GM18858 (cell line): ENCODE data around the gene ASGR2.

Source experiments
- ATAC-seq: cut with Tn5 transposase; IDR thresholded peaks from one replicate; pipeline ENCODE4 v1.9.1; 2021; ENCODE audit not compliant: unreplicated experiment

ASGR2 gene

DNA sequence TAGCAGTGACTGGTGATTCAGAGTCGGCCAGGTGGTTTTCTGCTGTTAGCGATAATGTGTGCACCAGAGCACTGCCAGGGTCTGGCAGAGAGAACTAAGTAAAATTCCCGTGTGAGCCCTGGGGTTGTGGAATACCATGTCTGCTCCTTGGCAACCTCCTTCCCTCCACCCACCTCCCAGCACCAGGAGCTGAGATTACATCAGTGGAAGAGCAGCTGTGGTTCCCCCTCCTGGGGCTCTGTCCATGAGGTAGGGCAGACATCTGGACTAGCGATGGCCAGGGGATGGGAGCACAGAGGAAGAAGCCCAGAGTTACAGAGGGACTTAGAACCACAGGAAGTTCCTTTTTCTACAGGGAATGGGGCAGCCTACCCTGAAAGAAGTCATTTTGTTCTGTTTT, 50.4 kb downstream of the ASGR2 start:
- no peak for ATAC-seq

DNA sequence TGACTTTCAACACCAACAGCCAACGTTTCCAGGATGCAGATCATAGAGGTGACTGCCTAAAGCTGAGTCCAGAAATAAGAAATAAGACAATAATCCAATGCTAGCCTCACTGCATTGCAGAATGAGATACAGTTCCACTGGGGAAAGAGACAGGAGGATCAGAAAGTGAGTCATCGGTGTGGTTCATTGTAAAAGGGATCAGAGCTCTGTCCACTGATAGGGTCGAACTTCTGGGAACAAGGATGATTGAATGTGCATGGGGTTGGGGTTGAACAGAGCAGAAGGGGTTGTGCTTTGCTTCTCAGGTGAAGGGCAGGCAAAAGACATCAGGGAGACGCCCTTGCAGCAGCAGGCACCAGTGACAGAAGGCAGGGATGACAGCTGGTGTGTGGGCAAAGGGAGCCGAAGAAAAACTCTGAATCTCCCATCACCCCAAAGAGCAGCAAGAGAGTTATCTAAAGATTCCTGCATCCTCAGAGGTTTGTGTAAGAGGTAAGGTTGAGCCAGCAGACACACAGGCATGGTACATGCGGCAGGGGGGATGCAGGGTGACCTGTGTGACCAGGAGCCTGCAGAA, 51.0 kb downstream of the ASGR2 start:
- no peak for ATAC-seq

DNA sequence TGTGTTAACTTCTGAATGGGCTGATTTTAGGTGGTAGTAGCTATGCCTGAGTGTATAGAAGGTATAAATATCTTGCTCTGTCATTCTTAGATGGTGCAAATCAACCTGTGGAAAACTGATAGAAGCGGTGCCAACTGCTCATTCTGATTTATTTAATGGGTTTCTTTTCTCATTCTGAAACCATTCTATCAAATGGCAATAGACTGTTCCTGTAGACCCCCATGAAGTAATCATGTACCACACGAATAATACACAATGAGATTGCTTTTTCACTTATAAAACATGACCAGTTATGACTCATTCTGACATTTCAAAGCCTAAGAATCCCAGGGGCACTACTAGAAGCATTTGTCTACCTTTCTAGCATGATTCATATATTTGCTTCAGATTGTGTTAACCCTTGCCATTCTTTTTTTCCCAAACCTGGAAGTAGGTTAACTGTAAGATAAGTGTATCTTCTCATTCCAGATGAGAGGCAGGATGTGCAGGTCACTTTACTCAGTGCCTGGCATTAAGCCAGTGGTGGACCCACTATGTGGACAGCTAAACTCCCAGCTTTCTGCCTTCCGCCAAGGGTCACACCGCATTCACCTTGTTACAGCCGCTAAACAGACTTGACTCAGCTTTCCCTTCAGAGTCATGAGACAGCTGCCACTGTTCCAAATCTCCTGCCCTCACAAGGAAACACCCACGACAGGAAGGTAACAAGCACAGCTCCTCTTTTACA, 54.3 kb downstream of the ASGR2 start:
- ATAC-seq: no peak

DNA sequence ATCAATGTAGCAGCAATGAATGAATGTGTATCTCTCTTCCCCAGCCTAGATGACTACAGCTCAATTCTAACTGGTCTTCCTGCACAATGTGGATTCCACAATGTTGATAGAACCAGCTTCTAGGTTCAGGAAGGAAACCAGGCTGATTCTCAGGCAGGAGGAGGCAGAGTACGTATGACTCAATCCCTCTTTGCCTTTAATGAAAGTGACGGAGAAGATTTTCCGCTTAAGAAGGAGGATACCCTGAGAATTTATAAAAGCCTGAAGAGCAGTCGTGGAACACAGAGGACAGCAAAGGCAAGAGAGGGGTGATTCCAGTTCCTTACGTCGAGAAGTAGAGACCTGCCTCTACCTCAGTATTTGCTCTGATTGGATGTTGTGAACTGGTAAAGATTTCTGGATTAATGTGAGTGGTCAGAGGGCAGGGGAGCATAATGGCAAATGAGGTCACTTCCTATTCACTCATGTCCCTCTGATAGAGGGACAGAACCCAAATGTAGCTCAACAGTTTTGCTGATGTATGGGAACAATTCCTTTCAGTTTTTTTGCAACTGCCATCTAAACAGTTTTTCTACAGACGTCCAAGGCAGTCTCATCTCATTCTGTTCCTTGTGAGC, 55.7 kb downstream of the ASGR2 start:
- ATAC-seq: no peak

DNA sequence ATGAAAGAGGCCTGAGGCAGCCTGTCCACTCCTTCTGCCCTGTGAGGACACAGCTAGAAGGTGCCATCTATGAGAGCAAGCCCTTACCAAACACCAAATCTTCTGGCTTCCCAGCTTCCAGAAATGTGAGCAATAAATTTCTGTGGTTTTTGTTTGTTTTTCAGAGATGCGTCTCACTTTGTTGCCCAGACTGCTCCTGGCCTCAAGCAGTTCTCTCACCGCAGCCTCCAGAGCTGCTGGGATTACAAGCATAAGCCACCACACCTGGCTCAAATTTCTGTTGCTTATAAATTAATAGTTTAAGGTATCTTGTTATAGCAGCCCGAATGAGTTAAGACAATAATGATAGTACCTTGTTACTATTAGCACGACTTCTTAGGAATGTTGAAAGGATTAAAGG, 58.2 kb downstream of the ASGR2 start:
- ATAC-seq: no peak
